NCI-H1092 (cell line): ENCODE data around the gene ISOC1.

Source experiments
- DNase-seq: peaks from one replicate; lab custom pipeline; 2025; lab: John Stamatoyannopoulos, UW

The ISOC1 gene

DNA sequence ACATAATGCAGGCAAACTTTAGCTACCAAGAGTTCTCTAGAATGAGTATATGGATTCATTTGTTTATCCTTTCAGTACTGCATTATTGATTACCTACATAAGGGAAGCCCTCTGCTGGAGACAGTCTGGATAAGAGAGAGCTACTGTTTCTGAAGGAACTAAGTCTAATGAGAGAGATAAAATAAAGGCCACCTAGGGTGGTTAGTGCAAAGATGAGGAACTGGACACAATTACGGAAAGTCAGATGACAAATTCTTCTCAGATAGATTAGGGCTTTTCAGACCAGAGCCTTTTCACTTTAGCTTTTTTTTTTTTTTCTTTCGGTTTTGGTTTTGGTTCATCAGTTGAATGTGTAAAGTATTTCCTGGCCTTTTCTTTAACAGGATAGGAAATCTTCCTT, 31.3 kb downstream of the ISOC1 start:
- DNase-seq: no peak

DNA sequence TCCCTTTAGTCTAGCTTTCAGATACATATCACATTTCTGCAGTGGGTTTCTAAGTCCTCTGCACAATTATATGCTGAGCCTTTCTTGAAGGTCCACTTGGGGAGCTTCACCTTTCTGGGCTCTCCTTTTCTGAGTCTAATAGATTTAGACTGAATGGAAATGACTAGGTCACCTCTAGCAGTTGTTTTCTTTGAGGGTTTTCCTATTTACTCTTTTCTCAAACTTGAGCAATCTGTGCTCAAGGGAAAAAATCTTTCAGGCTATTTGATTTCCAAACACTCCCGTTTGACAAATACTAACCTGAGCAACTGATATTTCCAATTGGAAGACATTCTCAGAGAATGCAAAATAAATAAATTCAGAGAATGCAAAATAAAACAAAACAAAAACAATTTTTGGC, 39.0 kb downstream of the ISOC1 start:
- DNase-seq: no peak

DNA sequence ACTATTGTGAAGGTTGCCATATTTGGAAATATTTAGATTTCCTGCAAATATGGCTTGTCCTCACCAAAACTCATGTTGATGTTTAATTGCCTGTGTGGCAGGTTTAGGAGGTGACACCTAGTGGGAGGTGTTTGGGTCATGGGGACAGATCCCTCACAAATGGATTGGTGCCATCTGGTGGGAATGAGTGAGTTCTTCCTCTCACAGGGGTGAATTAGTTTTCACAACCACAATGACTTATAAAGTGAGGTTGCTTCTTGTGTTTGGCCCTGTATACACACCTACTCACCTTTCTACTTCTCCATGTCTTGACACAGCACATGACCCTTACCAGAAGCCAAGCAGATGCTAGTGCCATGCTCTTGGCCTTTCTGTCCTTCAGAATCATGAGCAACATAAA, 41.1 kb downstream of the ISOC1 start:
- no peak for DNase-seq

DNA sequence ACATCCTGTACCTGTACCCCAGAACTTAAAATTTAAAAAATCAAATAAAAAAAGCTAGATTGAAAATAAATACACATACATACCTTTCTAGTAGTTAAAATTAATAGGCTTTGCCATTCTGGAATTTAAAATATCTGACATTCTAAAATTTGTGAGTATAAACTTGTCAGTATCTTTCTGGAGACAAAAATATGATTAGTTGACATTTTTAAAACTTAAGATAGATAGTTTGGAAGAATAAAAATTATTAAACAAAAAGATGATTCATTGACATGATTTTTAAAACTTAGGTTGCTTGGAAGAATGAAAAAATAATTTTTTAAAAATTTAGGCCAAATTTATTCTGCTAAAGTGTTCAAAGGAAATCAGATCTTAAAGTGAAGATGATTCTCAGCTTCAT, 43.1 kb downstream of the ISOC1 start:
- DNase-seq: no peak

DNA sequence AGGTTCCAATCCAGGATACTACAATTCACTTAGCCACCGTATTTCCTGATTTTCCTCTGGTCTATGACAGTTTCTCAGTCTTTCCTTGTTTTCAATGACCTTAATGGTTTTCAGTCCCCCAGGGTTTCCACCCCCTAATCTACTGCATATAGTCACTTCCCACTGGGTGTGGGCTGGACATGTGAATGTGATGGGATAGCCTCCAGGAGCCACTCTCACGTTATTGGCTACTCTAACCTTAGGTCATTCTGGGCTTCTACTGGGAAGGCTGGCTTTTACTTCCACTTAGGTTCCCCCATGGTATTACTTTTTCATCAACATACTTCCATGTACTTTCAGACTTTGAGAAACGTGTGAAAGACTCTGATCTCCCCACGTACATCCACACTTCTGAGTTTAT, 46.5 kb downstream of the ISOC1 start:
- DNase-seq: no peak

DNA sequence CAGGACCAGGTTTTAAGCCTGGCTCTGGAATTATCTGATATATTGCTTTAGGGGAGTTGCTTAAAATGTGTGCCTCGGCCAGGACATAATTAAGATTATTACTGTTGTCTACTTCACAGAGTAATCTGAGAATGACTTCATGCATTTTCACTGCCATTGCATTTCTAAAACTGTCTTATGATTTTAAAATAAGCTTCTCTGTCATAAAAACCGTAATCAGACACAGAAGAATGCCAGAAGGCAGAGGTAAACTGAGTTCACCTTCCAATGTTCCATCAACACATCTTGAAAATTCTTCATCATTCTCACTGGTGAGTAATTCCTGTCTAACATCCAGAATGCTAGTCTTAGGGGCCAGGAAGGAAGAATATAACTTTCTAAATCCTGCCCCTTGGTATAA, 47.1 kb downstream of the ISOC1 start:
- no peak for DNase-seq

DNA sequence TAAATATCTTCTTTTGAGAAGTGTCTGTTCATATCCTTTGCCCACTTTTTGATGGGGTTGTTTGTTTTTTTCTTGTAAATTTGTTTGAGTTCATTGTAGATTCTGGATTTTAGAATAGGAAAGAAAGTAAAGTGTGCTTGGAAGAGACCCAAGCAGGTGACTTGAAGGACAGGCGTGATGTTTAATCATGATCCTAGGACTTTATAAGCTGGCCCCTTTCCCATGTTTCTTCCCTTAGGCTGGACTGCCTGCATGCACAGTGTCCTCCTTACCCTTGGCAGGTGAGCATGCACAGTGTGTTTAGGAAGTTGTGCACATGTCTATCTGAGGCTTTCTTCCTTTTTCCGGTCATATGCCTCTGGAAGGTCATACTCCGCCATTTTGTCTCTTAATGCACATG, 61.3 kb downstream of the ISOC1 start:
- no peak for DNase-seq

DNA sequence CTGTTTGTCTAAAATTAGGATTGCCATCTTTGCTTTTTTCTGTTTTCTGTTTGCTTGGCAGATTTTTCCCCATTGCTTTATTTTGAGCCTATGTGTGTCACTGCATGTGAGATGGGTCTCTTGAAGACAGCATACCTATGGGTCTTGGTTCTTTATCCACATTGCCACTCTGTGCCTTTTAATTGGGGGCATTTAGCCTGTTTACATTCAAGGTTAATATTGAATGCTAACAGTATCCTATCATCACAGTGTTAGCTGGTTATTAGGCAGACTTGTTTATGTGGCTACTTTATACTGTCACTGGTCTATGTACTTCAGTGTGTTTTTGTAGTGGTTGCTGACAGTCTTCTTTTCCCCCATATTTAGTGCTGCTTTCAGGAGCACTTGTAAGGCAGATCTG, 67.3 kb downstream of the ISOC1 start:
- no peak for DNase-seq
